ENCODE results near the gene HYOU1.
"Not testable (repeated sequence)": the region's sequence is repeated elsewhere in the genome, so short reads cannot be mapped to it uniquely, and the experiment has no call there.

HYOU1 gene

DNA sequence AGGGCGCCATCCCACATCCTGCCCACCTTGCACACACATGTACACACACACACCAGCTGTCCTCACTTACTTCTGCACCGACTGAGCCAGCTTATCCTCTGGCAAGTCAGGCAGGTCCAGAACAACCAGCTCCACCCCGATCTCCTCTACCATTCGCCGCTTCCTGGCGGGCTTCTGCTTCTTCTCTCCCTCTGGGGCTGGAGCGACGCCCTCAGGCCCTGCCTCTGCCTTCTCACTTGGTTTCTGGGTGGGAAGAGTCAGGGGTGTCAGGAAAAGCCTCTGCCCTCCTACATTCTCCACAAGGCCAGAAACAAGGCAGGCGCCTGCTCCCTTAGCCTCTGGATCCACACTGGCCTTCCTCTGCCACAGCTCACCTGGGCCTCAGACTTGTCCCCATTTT lies 8.4 kb downstream of the HYOU1 start:
- TF ChIP-seq JUND (IDR thresholded peaks at IDR 0.05; ENCODE audit: low read depth), result no peak
- in situ Hi-C loops (cut with HindIII; ENCODE audit: low pct_unique_long_range_greater_than_20kb, low sequenced_read_pairs), result no loop called here
- DNase-seq (ENCODE audit: low read depth in 1 of 2, low spot score in 1 of 2), result no peak

DNA sequence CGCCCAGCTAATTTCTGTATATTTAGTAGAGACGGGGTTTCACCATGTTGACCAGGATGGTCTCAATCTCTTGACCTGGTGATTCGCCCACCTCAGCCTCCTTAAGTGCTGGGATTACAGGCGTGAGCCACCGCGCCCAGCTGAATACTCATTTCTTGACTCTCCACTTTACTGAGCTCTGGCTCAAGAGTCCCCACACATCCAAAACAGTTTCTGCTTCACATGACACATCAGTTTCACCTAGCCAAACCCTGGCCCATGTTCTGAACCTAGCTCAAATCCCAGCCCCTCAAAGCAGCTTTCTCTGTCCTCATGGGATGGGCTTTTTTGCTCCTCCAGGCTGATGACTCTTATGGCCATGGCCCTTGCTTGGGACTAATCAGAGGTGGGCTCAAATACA lies 9.8 kb downstream of the HYOU1 start:
- DNase-seq (ENCODE audit: low read depth in 1 of 2, low spot score in 1 of 2), result no peak
- in situ Hi-C loops (cut with HindIII; ENCODE audit: low pct_unique_long_range_greater_than_20kb, low sequenced_read_pairs), result no loop called here
- TF ChIP-seq JUND (IDR thresholded peaks at IDR 0.05; ENCODE audit: low read depth), result no peak

DNA sequence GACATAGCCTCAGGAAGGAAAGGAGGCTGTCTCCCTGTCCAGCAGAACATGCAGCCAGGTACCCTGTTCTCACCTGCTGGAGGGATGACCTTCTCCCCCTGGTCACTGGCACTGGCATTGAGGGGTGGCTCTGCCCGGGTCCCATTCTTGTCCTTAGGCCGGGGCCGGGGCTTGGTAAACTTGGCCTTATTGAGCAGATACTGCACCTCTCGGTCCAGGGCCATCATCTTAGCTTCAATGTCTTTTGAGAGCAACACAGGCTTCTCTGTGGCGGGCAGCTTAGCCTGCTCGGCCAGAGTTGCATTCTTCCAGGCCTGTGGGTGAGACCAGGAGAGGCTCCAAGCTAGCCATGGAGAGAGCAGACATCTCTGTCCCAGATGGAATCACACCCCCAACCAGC lies 10.5 kb downstream of the HYOU1 start:
- no peak for TF ChIP-seq JUND (IDR thresholded peaks at IDR 0.05; ENCODE audit: low read depth)
- no peak for DNase-seq (ENCODE audit: low read depth in 1 of 2, low spot score in 1 of 2)

DNA sequence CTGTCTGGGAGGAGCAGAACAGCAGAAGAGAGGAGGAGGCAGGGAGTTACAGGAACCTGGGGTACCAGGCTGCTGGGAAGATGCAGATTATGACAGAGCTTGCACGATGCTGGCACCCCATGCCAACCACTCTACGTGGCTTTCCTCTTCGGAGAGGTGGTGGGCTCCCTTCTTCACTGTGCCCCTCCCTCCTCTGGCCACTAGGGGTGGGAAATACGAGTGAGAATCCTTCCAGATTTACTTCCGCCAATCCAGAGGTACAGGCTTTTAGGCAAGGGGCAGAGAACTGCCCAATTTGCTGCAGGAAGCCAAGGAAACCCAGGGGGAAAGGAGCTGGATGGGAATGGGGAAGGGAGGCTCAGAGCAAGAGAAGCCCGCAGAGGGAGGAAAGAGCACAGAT lies 12.3 kb downstream of the HYOU1 start:
- in situ Hi-C loops (cut with HindIII; ENCODE audit: low pct_unique_long_range_greater_than_20kb, low sequenced_read_pairs), result no loop called here
- DNase-seq (ENCODE audit: low read depth in 1 of 2, low spot score in 1 of 2), result no peak

More for the DNA sequence above, 10.5 kb downstream of the HYOU1 start:
- in situ Hi-C loops (cut with HindIII; ENCODE audit: low pct_unique_long_range_greater_than_20kb, low sequenced_read_pairs), result no loop called here

DNA sequence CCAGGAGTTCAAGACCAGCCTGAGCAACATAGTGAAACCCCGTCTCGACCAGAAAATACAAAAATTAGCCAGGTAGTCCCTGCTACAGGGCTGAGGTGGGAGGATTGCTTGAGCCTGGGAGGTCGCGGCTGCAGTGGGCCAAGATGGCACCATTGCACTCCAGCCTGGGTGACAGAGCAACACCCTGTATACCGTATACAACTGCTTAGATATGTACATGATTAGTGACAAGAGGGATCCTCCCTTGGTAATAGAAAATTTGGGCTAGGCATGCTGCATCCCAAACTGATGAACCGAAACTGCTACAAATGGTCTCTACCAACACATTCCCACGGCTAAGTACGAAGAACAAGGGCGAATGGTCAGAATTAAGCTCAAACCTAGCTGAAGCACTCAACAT lies 14.1 kb downstream of the HYOU1 start:
- TF ChIP-seq JUND (IDR thresholded peaks at IDR 0.05; ENCODE audit: low read depth), result no peak
- no peak for DNase-seq (ENCODE audit: low read depth in 1 of 2, low spot score in 1 of 2)
- in situ Hi-C loops (cut with HindIII; ENCODE audit: low pct_unique_long_range_greater_than_20kb, low sequenced_read_pairs), result no loop called here

More for the DNA sequence above, 12.3 kb downstream of the HYOU1 start:
- no peak for TF ChIP-seq JUND (IDR thresholded peaks at IDR 0.05; ENCODE audit: low read depth)

DNA sequence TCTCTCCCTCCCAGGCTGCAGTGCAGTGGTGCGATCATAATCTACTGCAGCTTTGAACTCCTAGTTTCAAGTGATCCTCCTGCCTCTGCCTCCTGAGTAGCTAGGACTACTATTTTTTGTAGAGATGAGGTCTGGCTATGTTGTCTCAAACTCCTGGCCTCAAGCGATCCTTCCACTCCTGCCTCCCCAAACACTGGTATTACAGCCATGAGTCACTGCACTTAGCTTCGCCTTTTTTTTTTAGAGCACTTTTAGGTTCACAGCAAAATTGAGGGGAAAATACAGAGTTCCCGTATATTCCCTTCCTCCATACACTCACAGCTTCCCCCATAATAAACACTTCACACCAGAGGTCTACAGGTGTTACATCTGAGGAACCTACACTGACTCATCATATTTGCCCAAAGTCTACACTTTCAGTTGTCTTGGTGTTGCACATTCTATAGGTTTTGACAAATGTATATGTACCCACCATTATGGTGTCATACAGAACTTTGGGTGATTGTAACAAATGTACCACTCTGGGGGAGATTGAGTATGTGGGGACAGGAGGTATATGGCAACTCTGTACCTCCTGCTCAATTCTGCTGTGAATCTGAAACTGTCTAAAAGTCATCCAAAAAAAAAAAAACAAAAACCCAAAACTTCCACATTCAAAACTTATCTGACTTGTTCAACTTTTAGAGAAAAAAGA lies 15.0 kb downstream of the HYOU1 start:
- TF ChIP-seq JUND (IDR thresholded peaks at IDR 0.05; ENCODE audit: low read depth), result no peak
- in situ Hi-C loops (cut with HindIII; ENCODE audit: low pct_unique_long_range_greater_than_20kb, low sequenced_read_pairs), result no loop called here
- no peak for DNase-seq (ENCODE audit: low read depth in 1 of 2, low spot score in 1 of 2)

DNA sequence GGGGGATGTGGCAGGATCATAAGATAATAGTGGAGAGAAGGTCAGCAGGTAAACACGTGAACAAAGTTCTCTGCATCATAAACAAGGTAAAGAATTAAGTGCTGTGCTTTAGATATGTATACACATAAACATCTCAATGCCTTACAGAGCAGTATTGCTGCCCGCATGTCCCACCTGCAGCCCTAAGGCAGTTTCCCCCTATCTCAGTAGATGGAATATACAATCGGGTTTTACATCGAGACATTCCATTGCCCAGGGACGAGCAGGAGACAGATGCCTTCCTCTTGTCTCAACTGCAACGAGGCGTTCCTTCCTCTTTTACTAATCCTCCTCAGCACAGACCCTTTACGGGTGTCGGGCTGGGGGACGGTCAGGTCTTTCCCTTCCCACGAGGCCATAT lies 17.5 kb downstream of the HYOU1 start:
- DNase-seq (ENCODE audit: low read depth in 1 of 2, low spot score in 1 of 2); in situ Hi-C loops (cut with HindIII; ENCODE audit: low pct_unique_long_range_greater_than_20kb, low sequenced_read_pairs): not testable (repeated sequence)

DNA sequence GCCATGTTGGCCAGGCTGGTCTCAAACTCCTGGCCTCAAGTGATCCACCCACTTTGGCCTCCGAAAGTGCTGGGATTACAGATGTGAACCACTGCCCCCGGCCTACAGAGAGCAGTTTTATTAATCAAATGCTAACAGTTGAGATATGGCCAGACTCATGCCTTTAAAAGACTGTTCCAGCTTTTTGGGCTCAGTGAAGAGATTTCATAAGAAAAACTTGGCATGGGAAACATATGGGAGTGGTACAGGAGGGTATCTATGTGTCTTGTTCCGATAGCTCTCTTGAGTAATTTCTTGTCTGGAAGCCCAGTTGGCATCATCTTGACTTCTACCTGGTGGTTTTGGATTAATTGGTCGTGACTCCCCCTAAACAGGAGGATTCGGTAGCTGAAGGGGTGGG lies 18.1 kb downstream of the HYOU1 start:
- no peak for DNase-seq (ENCODE audit: low read depth in 1 of 2, low spot score in 1 of 2)
- TF ChIP-seq JUND (IDR thresholded peaks at IDR 0.05; ENCODE audit: low read depth), result no peak
- in situ Hi-C loops (cut with HindIII; ENCODE audit: low pct_unique_long_range_greater_than_20kb, low sequenced_read_pairs), result no loop called here

DNA sequence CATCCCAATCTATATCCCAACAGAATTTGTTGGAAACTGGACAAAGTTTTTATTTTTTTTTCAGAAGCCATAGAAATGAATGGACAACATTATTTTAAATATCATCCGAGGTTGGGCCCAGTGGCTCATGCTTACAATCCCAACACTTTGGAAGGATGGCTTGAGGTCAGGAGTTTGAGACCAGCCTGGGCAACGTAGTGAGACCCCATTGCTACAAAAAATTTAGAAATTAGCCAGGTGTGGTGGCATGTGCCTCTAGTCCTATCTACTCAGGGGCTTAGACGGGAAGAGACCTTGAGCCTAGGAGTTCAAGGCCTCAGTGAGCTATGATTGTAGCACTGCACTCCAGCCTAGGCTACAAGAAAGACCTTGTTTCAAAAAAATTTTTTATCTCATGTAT lies 22.2 kb downstream of the HYOU1 start:
- DNase-seq (ENCODE audit: low read depth in 1 of 2, low spot score in 1 of 2), result no peak
- in situ Hi-C loops (cut with HindIII; ENCODE audit: low pct_unique_long_range_greater_than_20kb, low sequenced_read_pairs), result no loop called here
- no peak for TF ChIP-seq JUND (IDR thresholded peaks at IDR 0.05; ENCODE audit: low read depth)

DNA sequence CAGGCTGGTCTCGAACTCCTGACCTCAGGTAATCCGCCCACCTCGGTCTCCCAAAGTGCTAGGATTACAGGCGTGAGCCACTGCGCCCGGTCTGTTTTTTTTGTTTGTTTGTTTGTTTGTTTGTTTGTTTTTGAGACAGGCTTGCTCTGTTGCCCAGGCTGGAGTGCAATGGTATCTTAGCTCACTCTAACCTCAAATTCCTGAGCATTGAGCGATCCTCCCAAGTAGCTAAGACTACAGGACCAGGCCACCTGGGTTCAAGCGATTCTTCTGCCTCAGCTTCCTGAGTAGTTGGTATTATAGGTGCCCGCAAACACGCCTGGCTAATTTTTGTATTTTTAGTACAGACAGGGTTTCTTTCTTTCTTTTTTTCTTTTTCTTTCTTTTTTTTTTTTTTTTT lies 23.6 kb downstream of the HYOU1 start:
- not testable (repeated sequence) for DNase-seq (ENCODE audit: low read depth in 1 of 2, low spot score in 1 of 2)

DNA sequence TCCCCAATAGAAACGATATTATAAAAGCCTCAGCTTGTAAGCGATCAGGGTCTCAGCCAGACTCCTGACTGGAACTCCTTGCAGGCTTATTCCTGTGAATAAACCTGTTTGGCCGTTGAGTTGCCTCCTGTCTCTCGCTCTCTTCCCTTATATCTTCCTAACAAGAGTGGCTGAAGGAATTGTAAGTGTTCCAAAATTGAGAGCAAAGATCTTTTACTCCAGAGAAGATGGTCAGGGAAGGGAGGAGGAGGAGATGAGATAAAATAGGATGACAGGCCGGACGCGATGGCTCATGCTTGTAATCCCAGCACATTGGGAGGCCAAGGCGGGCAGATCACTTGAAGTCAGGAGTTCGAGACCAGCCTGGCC lies 25.1 kb downstream of the HYOU1 start:
- DNase-seq (ENCODE audit: low read depth in 1 of 2, low spot score in 1 of 2), result no peak
- TF ChIP-seq JUND (IDR thresholded peaks at IDR 0.05; ENCODE audit: low read depth), result no peak
- in situ Hi-C loops (cut with HindIII; ENCODE audit: low pct_unique_long_range_greater_than_20kb, low sequenced_read_pairs), result no loop called here

More for the DNA sequence above, 23.6 kb downstream of the HYOU1 start:
- in situ Hi-C loops (cut with HindIII; ENCODE audit: low pct_unique_long_range_greater_than_20kb, low sequenced_read_pairs), result not testable (repeated sequence)

DNA sequence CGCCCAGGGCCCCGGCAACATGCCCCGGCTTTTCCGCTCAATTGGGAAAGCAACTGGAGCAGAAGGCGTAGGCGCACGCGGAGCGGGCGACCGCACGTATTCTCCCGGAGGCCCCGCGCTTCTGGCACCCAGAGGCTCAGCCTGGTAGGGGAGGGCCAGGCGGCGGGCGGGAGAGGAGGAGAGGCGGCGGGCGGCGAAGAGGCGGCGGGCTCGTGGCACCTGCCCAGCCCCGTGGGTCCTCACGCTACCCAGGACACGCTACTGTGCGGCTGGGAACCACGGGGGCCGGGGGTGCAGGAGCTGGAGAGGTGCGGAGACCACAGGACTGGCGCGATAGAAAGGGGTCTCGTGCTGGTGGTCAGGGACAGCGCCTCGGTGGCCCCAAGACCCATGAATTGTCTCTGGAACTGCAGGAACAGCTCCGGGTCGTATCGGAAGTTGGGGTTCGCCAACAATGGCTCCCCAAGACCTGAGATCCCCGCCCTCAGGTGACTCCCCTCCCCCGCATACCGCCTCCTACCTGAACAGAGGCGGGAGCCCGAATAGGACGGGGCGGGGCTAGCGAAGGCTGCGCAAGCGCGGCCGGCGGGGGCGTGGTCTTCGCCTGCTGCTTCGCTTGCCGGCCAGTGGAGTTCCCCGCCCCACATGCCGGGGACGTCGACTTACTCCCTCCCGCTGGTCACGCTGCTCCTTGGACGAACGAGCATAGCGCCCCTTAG lies 26.5 kb downstream of the HYOU1 start, which contains the start of gene SLC37A4:
Gene SLC37A4, minus strand, starts transcription at position 549 of the 719 bp plus-strand sequence.
- peak; percentile 97 to 99 for DNase-seq (ENCODE audit: low read depth in 1 of 2, low spot score in 1 of 2)
- TF ChIP-seq JUND (IDR thresholded peaks at IDR 0.05; ENCODE audit: low read depth), result no peak
- in situ Hi-C loops (cut with HindIII; ENCODE audit: low pct_unique_long_range_greater_than_20kb, low sequenced_read_pairs), result no loop called here

DNA sequence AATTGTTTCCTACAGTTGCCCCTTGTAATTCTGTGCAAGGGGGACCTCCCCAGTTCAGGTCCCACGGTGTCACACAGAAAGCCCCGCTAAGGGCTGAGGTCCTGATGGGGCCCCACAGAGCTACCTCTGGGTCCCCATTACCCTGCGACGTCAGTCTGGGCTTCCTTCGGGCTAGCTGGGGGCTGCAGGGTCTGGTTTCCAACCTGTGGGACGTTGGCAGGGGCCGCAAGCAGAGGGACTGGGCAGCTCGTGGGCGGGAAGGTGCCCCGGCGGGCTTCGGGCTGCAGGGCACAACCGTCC lies 27.0 kb downstream of the HYOU1 start:
- no peak for TF ChIP-seq JUND (IDR thresholded peaks at IDR 0.05; ENCODE audit: low read depth)
- in situ Hi-C loops (cut with HindIII; ENCODE audit: low pct_unique_long_range_greater_than_20kb, low sequenced_read_pairs), result no loop called here
- DNase-seq (ENCODE audit: low read depth in 1 of 2, low spot score in 1 of 2), result no peak
